ENCODE measurements around the gene PSMA7.
"Not testable (repeated sequence)": the region's sequence is repeated elsewhere in the genome, so short reads cannot be mapped to it uniquely, and the experiment has no call there.

The PSMA7 gene

GRCh38 chr20:62151835-62152364 lies 8.7 kb upstream of the PSMA7 start:
- no peak for DNase-seq

- no peak for DNase-seq
Observed at GRCh38 chr20:62151225-62151624, 8.0 kb upstream of the PSMA7 start.

- DNase-seq = no peak
Observed at GRCh38 chr20:62150310-62150575, 7.0 kb upstream of the PSMA7 start.

GRCh38 chr20:62149532-62150309 lies 6.5 kb upstream of the PSMA7 start:
- no peak for DNase-seq

- DNase-seq = no peak
Observed at GRCh38 chr20:62148908-62149314, 5.7 kb upstream of the PSMA7 start.

- not testable (repeated sequence) for DNase-seq
Observed at GRCh38 chr20:62148383-62148782, 5.2 kb upstream of the PSMA7 start.

- no peak for DNase-seq
Observed at GRCh38 chr20:62147528-62147927, 4.3 kb upstream of the PSMA7 start.

- DNase-seq = no peak
Observed at GRCh38 chr20:62147125-62147524, 3.9 kb upstream of the PSMA7 start.

GRCh38 chr20:62146019-62146755 lies 3.0 kb upstream of the PSMA7 start:
- DNase-seq = no peak

GRCh38 chr20:62145688-62146018 lies 2.5 kb upstream of the PSMA7 start:
- DNase-seq = no peak

GRCh38 chr20:62143957-62144825 lies 997 bp upstream of the PSMA7 start:
- DNase-seq = peak; percentile 74 to 88 (median 78)

- peak; percentile 12 to 58 (median 24) for DNase-seq
Observed at GRCh38 chr20:62142252-62143080, 728 bp downstream of the PSMA7 start.

- peak; percentile 61 to 76 (median 74) for DNase-seq
Observed at GRCh38 chr20:62141397-62142251, 1.6 kb downstream of the PSMA7 start.

GRCh38 chr20:62141043-62141396 lies 2.2 kb downstream of the PSMA7 start:
- DNase-seq = no peak

- no peak for DNase-seq
Observed at GRCh38 chr20:62139636-62140035, 3.6 kb downstream of the PSMA7 start.

GRCh38 chr20:62138912-62139311 lies 4.3 kb downstream of the PSMA7 start:
- DNase-seq = no peak

- no peak for DNase-seq
Observed at GRCh38 chr20:62138204-62138543, 5.0 kb downstream of the PSMA7 start.

- DNase-seq = no peak
Observed at GRCh38 chr20:62137478-62138203, 5.6 kb downstream of the PSMA7 start.

- no peak for DNase-seq
Observed at GRCh38 chr20:62137092-62137384, 6.2 kb downstream of the PSMA7 start.

GRCh38 chr20:62136283-62137091 lies 6.7 kb downstream of the PSMA7 start:
- peak; percentile 74 to 85 (median 77) for DNase-seq
